Activated naive CD4-positive, alpha-beta T cell treated with anti-CD3 and anti-CD28 coated beads, Interleukin-2, amount 10 ng/mL, durations not matched to agents 7 days and 5 days (primary cell): ENCODE results near the gene DERL2.

Source experiments
- CTCF ChIA-PET: fragments of 350-600 bp; sonication (Branson Sonifier 250); formaldehyde crosslinking; loops from one replicate; lab custom pipeline; 2021; ENCODE audit warnings: antibody characterized with exemption; lab: Charles Lee
- DNase-seq: peaks from one replicate; pipeline ENCODE4 v3.0.0-alpha.2; 2020
- H3K27ac Mint-ChIP-seq: one replicate; pipeline ENCODE4 v1.8.0; 2021; ENCODE audit warnings: mild to moderate bottlenecking, moderate library complexity, mixed read lengths
- H3K27me3 Mint-ChIP-seq: one replicate; pipeline ENCODE4 v1.8.0; 2021; ENCODE audit warnings: mild to moderate bottlenecking, mixed read lengths
- H3K36me3 Mint-ChIP-seq: one replicate; pipeline ENCODE4 v1.8.0; 2021; ENCODE audit warnings: mixed read lengths
- H3K4me1 Mint-ChIP-seq: one replicate; pipeline ENCODE4 v1.8.0; 2021; ENCODE audit warnings: mixed read lengths
- H3K4me3 Mint-ChIP-seq: one replicate; pipeline ENCODE4 v1.8.0; 2021; ENCODE audit warnings: mild to moderate bottlenecking, moderate library complexity, mixed read lengths
- H3K9me3 Mint-ChIP-seq: one replicate; pipeline ENCODE4 v1.8.0; 2021; ENCODE audit warnings: mixed read lengths

The DERL2 gene

DNA sequence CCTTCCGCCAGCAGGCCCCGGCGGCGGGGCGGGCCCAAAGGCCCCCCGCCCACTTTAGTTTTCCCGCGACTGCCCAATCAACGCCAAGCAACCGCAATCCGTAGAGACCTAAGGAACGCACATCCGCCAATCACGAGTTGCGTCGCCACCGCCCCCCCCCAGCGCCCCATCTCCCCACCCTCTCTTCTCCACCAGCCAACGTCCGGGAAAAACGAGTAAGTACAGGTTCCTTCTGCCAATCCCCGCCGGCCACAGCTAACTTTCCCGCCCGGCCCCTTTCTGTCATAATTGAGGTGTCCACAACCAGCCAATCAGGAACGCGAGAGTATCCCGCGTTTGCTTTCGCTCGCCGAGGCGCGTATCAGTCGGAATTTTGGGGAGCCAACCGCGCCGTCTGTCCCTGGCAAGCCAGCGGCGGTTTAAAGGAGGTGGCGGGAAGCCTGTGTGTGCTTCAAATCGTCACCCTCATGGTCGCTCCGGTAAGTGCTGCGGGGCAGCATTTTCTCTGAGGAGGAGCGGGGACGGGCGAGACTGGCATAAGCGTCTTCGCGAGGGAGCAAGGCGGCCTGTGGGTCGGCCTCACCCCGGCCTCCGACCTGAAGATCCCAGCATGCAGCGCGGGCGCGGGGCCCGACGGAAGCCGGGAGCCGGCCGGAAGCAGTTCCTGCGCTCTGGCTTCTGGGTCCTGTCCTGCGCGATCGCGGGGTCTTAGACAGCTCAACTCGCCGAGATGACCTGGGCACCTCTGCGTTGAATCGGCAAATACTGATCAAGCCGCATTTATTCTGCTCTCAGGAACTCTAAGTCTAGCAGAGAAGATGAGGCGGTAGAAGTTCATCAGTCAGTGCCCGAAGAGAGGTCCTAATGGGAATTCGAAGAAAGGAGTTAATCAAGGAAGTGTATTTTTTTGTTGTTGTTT lies 487 bp upstream of the DERL2 start, which contains the start of gene MIS12:
Gene MIS12, plus strand, starts transcription at position 361 of the 919 bp plus-strand sequence. CDS start 2,297 bp downstream, outside the sequence.
- H3K4me1 Mint-ChIP-seq = peaks cover 54% of the 10 kb centered on the region
- H3K27me3 Mint-ChIP-seq = no peaks in the 10 kb centered on the region

DNA sequence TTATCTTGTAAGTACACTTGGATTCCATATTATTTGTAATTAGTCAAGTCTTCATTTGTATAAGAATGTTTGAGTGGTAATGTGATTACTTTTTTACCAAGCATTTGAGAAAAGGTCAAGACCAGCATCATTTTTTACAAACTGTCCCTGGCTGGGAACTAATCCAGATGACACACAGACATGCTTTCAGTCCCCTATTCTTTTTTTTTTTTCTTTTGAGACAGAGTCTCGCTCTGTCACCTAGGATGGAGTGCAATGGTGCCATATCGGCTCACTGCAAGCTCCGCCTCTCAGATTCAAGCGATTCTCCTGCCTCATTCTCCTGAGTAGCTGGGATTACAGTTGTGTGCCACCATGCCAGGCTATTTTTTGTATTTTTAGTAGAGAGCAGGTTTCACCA lies 4.5 kb downstream of the DERL2 start:
- no peak overlapping the region for H3K27ac Mint-ChIP-seq

More for the DNA sequence above, 487 bp upstream of the DERL2 start, which contains the start of gene MIS12:
- peaks cover 67% of the 10 kb centered on the region for H3K36me3 Mint-ChIP-seq
- peak; percentile 99 for DNase-seq
- CTCF ChIA-PET = interaction anchor here (0.7 kb wide), 1 partner anchor 17 kb away, joined by 3 read pairs; no protein-coding TSS in a partner anchor
- H3K9me3 Mint-ChIP-seq = no peaks in the 10 kb centered on the region
- peak within 1 kb of the TSS; percentile 99 for H3K27ac Mint-ChIP-seq
- H3K4me3 Mint-ChIP-seq = peak within 1 kb of the TSS; percentile 94

GRCh38 chr17:5480962-5481361 lies 5.0 kb downstream of the DERL2 start:
- no peak overlapping the region for H3K27ac Mint-ChIP-seq
- H3K9me3 Mint-ChIP-seq = no peaks in the 10 kb centered on the region
- DNase-seq = no peak
- CTCF ChIA-PET = no interaction called here
- peaks cover 32% of the 10 kb centered on the region for H3K4me1 Mint-ChIP-seq
- no peak overlapping the region for H3K4me3 Mint-ChIP-seq
- no peaks in the 10 kb centered on the region for H3K27me3 Mint-ChIP-seq
- peaks cover 67% of the 10 kb centered on the region for H3K36me3 Mint-ChIP-seq

More for the DNA sequence above, 4.5 kb downstream of the DERL2 start:
- peaks cover 65% of the 10 kb centered on the region for H3K36me3 Mint-ChIP-seq
- no peak for DNase-seq
- H3K4me3 Mint-ChIP-seq = no peak overlapping the region
- CTCF ChIA-PET = no interaction called here
- no peaks in the 10 kb centered on the region for H3K27me3 Mint-ChIP-seq
- H3K9me3 Mint-ChIP-seq = no peaks in the 10 kb centered on the region
- H3K4me1 Mint-ChIP-seq = peaks cover 32% of the 10 kb centered on the region

GRCh38 chr17:5478992-5479391 lies 7.0 kb downstream of the DERL2 start:
- Mint-ChIP-seq H3K4me1 (peaks cover 12% of the 10 kb centered on the region), H3K27me3 (no peaks in the 10 kb centered on the region), H3K9me3 (no peaks in the 10 kb centered on the region), H3K27ac (no peak overlapping the region), H3K4me3 (no peak overlapping the region), H3K36me3 (peaks cover 72% of the 10 kb centered on the region)
- no peak for DNase-seq
- CTCF ChIA-PET = no interaction called here

DNA sequence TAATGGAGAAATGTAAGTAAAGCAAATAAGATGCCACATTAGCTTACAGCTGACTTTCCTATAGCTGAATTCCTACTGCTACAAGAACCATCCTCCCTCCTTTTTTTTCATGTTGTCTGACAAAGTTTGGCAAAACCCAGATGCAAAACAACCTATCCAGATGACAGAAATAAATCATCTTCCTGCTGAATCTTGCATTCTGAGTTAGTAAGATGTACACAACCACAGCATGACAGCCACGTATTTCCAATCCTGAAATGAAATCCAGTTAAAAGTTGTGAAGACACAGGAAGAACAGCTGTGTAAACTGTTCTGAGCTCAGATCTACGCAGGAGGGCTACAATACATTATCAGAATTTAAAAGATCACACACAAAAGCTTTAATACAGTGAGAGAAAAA lies 12.1 kb downstream of the DERL2 start:
- Mint-ChIP-seq H3K4me3 (no peak overlapping the region), H3K9me3 (no peaks in the 10 kb centered on the region), H3K36me3 (peaks cover 51% of the 10 kb centered on the region), H3K27me3 (no peaks in the 10 kb centered on the region), H3K27ac (no peak overlapping the region), H3K4me1 (peaks cover 11% of the 10 kb centered on the region)
- no peak for DNase-seq
- CTCF ChIA-PET = no interaction called here

DNA sequence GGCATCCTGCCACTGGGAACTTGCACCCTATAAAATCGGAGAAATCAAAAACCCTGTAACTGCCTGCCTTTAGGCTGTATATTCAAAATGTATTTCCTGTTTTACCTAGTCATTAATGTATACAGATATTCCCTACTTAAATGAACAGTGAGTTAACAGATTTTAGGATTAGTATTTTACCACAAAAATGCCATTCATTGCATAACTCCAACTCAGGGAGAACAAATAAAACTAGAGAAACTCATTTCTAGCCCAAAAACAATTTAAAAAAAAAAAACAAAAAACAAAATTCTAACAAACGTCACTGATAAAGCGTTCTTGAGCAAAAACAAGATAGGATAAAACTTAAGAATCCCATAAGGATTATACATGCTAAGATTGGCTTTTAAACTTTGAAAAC lies 13.5 kb downstream of the DERL2 start:
- no peaks in the 10 kb centered on the region for H3K9me3 Mint-ChIP-seq
- H3K27ac Mint-ChIP-seq = no peak overlapping the region
- DNase-seq = no peak
- H3K27me3 Mint-ChIP-seq = no peaks in the 10 kb centered on the region
- CTCF ChIA-PET = no interaction called here
- peaks cover 17% of the 10 kb centered on the region for H3K4me1 Mint-ChIP-seq
- no peak overlapping the region for H3K4me3 Mint-ChIP-seq
- H3K36me3 Mint-ChIP-seq = peaks cover 41% of the 10 kb centered on the region

DNA sequence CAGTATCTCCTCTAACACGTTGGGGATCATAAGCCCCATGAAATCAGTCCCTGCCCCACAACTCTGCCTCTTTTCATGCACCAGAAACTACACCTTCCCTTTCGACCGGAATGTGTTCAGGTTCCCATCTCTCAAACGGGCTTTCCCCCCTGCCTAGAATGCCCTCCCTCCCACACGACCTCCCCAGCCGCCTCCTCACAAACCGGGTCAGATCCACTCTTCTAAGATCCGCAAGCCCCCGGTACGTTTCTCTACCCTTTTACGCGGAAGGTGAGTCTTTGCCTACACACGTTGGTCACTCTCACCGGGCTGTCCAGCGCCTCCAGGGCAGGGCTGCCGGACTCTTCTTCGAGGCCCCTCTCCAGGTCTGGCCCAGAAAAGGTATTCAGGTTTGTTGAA lies 17.9 kb downstream of the DERL2 start:
- Mint-ChIP-seq H3K4me1 (peaks cover 43% of the 10 kb centered on the region), H3K36me3 (peaks cover 22% of the 10 kb centered on the region), H3K27ac (peak overlapping the region; percentile 38), H3K27me3 (no peaks in the 10 kb centered on the region), H3K4me3 (peak overlapping the region; percentile 84), H3K9me3 (no peaks in the 10 kb centered on the region)
- CTCF ChIA-PET = interaction anchor here (1.2 kb wide), 1 partner anchor 29 kb away, joined by 3 read pairs; the partner anchor contains the start of gene C1QBP
- no peak for DNase-seq

DNA sequence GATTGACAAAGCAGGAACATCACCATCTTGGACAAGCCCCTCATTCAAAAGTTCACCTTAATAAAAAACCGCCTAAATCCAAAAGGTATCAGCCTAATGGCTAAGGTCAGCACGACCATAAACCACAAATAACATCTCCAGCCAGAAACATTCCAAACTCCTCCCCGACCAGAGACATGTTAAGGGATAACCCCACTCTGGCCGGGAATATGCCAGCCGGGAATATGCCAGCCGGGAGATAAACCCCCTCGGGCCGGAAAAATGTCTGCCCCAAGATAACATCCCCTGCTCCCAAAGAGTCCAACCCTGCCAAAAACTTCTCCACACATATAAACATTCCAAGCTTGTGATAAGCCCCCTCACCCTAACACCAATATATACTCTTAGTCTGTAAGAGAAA lies 18.6 kb downstream of the DERL2 start:
- CTCF ChIA-PET = no interaction called here
- no peak for DNase-seq
- H3K36me3 Mint-ChIP-seq = peaks cover 21% of the 10 kb centered on the region
- H3K9me3 Mint-ChIP-seq = no peaks in the 10 kb centered on the region
- H3K4me1 Mint-ChIP-seq = peaks cover 43% of the 10 kb centered on the region
- no peaks in the 10 kb centered on the region for H3K27me3 Mint-ChIP-seq
- no peak overlapping the region for H3K27ac Mint-ChIP-seq
- H3K4me3 Mint-ChIP-seq = peak overlapping the region; percentile 84

- Mint-ChIP-seq H3K27ac (no peak overlapping the region), H3K4me3 (no peak overlapping the region)
Measured at GRCh38 chr17:5466295-5466694, 19.7 kb downstream of the DERL2 start.

DNA sequence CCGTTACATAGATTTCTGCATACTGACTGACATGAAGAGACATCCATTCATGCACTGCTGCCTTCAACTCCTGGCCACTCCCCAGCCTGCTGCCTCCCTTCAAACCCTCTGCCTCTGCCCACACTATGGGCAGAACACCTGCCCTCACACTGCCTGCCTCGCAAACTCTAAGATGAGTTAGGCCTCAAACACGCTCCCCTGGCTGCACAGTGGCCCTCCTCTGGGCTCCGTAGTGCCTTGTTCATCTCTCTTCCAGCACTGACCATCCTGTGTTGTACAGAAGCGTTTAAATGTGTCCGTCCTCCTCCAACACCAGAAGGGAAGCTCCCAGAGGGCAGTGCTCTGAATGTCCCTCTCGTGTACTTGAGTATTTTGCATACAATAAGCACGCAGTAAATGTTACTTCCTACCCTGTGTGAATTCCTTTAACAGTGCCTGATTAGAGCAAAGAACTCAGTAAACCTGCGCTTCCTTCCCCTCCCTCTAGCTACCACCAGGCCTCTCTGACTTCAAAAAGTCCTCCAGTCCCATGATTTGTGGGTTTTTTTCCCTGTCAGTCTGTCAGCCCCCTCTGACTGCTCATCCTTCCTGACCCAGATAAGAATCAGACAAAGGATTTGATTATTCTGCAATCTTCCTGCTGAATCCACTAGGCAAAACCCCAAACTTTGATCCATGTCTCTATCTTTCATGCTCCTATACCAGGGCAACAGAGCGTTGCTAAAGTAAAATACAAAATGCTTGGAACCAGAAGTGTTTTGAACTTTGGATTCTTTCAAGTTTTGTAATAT lies 21.1 kb downstream of the DERL2 start:
- DNase-seq = no peak
- CTCF ChIA-PET = no interaction called here
- H3K4me3 Mint-ChIP-seq = no peak overlapping the region
- no peaks in the 10 kb centered on the region for H3K27me3 Mint-ChIP-seq
- H3K36me3 Mint-ChIP-seq = peaks cover 27% of the 10 kb centered on the region
- no peak overlapping the region for H3K27ac Mint-ChIP-seq
- peaks cover 40% of the 10 kb centered on the region for H3K4me1 Mint-ChIP-seq
- H3K9me3 Mint-ChIP-seq = no peaks in the 10 kb centered on the region

More at GRCh38 chr17:5466295-5466694, 19.7 kb downstream of the DERL2 start:
- Mint-ChIP-seq H3K4me1 (peaks cover 43% of the 10 kb centered on the region), H3K9me3 (no peaks in the 10 kb centered on the region), H3K27me3 (no peaks in the 10 kb centered on the region), H3K36me3 (peaks cover 17% of the 10 kb centered on the region)
- CTCF ChIA-PET = interaction anchor here (0.9 to 1.1 kb wide), 2 partner anchors 26 to 27 kb away, joined by 3 read pairs; no protein-coding TSS in a partner anchor
- DNase-seq = no peak

GRCh38 chr17:5446786-5447185 lies 39.2 kb downstream of the DERL2 start:
- CTCF ChIA-PET = no interaction called here
- Mint-ChIP-seq H3K4me1 (no peaks in the 10 kb centered on the region), H3K9me3 (no peaks in the 10 kb centered on the region), H3K27me3 (no peaks in the 10 kb centered on the region), H3K36me3 (peaks cover 39% of the 10 kb centered on the region), H3K27ac (no peak overlapping the region), H3K4me3 (no peak overlapping the region)
- no peak for DNase-seq

DNA sequence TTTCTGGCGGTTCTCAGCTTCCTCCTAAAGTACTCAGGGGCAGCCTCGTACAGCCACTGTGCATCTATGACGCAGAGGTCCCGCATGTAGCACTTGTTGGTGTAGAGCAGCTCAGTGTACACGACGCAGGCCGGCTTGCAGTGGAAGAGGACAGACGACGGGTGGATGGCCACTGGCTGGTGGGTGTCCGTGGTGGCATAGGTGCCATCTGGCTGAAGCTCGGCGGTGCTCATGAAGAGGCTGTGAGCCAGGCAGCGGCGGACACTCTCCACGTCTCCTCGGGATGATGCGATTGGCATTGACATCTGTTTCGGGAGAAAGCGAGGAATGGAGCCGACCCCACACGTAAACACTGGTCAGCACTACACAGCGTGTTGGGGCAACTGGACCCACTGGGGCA lies 41.8 kb downstream of the DERL2 start:
- H3K27ac Mint-ChIP-seq = no peak overlapping the region
- peaks cover 31% of the 10 kb centered on the region for H3K36me3 Mint-ChIP-seq
- CTCF ChIA-PET = no interaction called here
- peaks cover 9% of the 10 kb centered on the region for H3K4me1 Mint-ChIP-seq
- H3K4me3 Mint-ChIP-seq = no peak overlapping the region
- no peak for DNase-seq
- no peaks in the 10 kb centered on the region for H3K27me3 Mint-ChIP-seq
- no peaks in the 10 kb centered on the region for H3K9me3 Mint-ChIP-seq

- no peaks in the 10 kb centered on the region for H3K9me3 Mint-ChIP-seq
- no peak overlapping the region for H3K27ac Mint-ChIP-seq
- CTCF ChIA-PET = no interaction called here
- H3K4me3 Mint-ChIP-seq = no peak overlapping the region
- H3K4me1 Mint-ChIP-seq = peaks cover 11% of the 10 kb centered on the region
- no peak for DNase-seq
- H3K27me3 Mint-ChIP-seq = no peaks in the 10 kb centered on the region
- peaks cover 30% of the 10 kb centered on the region for H3K36me3 Mint-ChIP-seq
Measured at GRCh38 chr17:5443728-5444127, 42.2 kb downstream of the DERL2 start.

DNA sequence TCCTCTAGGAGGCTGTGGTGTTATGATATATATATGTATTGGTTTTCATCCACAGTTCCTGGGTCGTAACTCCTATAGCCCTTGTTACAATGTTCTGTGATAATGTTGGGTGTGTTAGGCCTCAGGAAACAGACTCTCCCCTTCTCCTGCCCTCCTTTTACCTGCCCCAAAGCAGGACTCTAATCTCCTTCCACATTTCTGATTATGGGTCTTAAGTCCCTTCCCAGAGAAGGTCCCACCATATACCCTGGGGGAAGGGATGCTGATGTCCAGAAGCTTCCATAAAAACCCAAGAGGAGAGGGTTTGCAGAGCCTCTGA lies 46.6 kb downstream of the DERL2 start:
- H3K36me3 Mint-ChIP-seq = peaks cover 38% of the 10 kb centered on the region
- H3K27me3 Mint-ChIP-seq = no peaks in the 10 kb centered on the region
- H3K9me3 Mint-ChIP-seq = no peaks in the 10 kb centered on the region
- DNase-seq = no peak
- CTCF ChIA-PET = interaction anchor here (0.7 to 2.9 kb wide), 22 partner anchors 8 to 190 kb away, joined by 3 to 11 read pairs (median 4); partner anchors contain the start of genes DHX33, NUP88 and RPAIN
- H3K4me3 Mint-ChIP-seq = peak overlapping the region; percentile 82
- peak overlapping the region; percentile 90 for H3K27ac Mint-ChIP-seq
- peaks cover 43% of the 10 kb centered on the region for H3K4me1 Mint-ChIP-seq
